Measurements from ENCODE around the gene TUBG2. TPM values are rescaled to one million over a fixed set of nuclear protein-coding genes. Genes with fewer than 3 reads are reported as not detected.

The TUBG2 gene
- total RNA-seq, 4 donors from 2014 or later = 16.5 to 27.9 (median 20.0) TPM

GRCh38 chr17:42704837-42705494, 45.9 kb downstream of the TUBG2 start:
- DNase-seq (ENCODE audit: low spot score) (no peak), ATAC-seq (ENCODE audit: low FRiP score) (no peak)
- TF ChIP-seq CTCF (IDR thresholded peaks at IDR 0.05) = no peak

- ATAC-seq (ENCODE audit: low FRiP score) = no peak
- DNase-seq (ENCODE audit: low spot score) = no peak
- TF ChIP-seq CTCF (IDR thresholded peaks at IDR 0.05) = no peak
These were observed 47.6 kb downstream of the TUBG2 start for GRCh38 chr17:42706732-42707131.

DNA sequence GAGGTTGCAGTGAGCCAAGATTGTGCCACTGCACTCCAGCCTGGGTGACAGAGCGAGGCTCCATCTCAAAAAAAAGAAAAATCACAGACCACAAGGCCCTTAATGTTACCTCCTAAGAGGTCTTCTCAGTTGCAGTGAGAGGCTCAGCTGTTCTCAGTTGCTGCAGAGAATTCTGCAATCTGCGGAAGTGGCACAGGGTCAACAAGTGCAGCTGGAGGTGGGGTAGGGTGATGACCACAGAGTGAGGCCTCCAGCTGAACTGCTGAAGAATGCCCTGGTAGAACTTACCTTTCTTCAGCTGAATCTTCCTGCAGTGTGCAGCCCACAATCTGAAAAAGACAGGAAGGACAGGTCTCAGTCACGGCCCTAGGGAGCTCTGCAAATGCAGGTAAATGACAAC, 49.5 kb downstream of the TUBG2 start:
- ATAC-seq (ENCODE audit: low FRiP score) (no peak), DNase-seq (ENCODE audit: low spot score) (no peak)
- no peak for TF ChIP-seq CTCF (IDR thresholded peaks at IDR 0.05)

GRCh38 chr17:42709561-42709960, 50.5 kb downstream of the TUBG2 start:
- ATAC-seq (ENCODE audit: low FRiP score) (no peak), DNase-seq (ENCODE audit: low spot score) (no peak)
- TF ChIP-seq CTCF (IDR thresholded peaks at IDR 0.05) = no peak

Small RNA genes lying within 50 kb of the gene (small RNA-seq; reads per million reads assigned to genes)
- not detected for gene MIR6780A

Other genes starting within 250 kb of the TUBG2 start
- 100 to 1,000 TPM; 479 to 598 (median 526) TPM for gene CAVIN1, start 236.0 kb upstream of the TUBG2 start, total RNA-seq
- gene ATP6V0A1, start 200.4 kb upstream of the TUBG2 start, total RNA-seq = 100 to 1,000 TPM in 1 of 4 donors, 10 to 100 TPM in 3; 76.7 to 106 (median 89.2) TPM
- gene NAGLU, start 123.0 kb upstream of the TUBG2 start, total RNA-seq = 10 to 100 TPM; 48.5 to 80.9 (median 57.3) TPM
- gene HSD17B1, start 106.4 kb upstream of the TUBG2 start, total RNA-seq = 1 to 10 TPM; 1.6 to 8.7 (median 3.4) TPM
- 10 to 100 TPM; 21.8 to 33.5 (median 26.2) TPM for gene COASY, start 97.1 kb upstream of the TUBG2 start, total RNA-seq
- gene MLX, start 92.2 kb upstream of the TUBG2 start, total RNA-seq = 10 to 100 TPM; 41.8 to 53.0 (median 50.3) TPM
- 1 to 10 TPM; 1.7 to 4.7 (median 3.3) TPM for gene PSMC3IP, start 81.6 kb upstream of the TUBG2 start, total RNA-seq
- 10 to 100 TPM; 37.0 to 70.3 (median 55.5) TPM for gene RETREG3, start 49.9 kb upstream of the TUBG2 start, total RNA-seq
- 10 to 100 TPM; 19.8 to 45.8 (median 27.1) TPM for gene TUBG1, start 49.6 kb upstream of the TUBG2 start, total RNA-seq
- gene PLEKHH3, start 17.7 kb downstream of the TUBG2 start, total RNA-seq = 10 to 100 TPM in 3 of 4 donors, 1 to 10 TPM in 1; 3.8 to 29.6 (median 12.1) TPM
- 1 to 10 TPM in 3 of 4 donors, not detected in 1; 1.3 to 3.0 (median 1.9) TPM for gene CCR10, start 22.6 kb downstream of the TUBG2 start, total RNA-seq
- 1 to 10 TPM; 1.8 to 9.0 (median 4.2) TPM for gene CNTNAP1, start 23.2 kb downstream of the TUBG2 start, total RNA-seq
- 10 to 100 TPM; 42.0 to 91.1 (median 50.9) TPM for gene EZH1, start 85.8 kb downstream of the TUBG2 start, total RNA-seq
- gene RAMP2, start 101.9 kb downstream of the TUBG2 start, total RNA-seq = 10 to 100 TPM; 51.3 to 90.6 (median 68.1) TPM
- 10 to 100 TPM; 44.3 to 53.4 (median 48.4) TPM for gene VPS25, start 114.2 kb downstream of the TUBG2 start, total RNA-seq
- 1 to 10 TPM in 2 of 4 donors, under 1 TPM in 2; 0.50 to 3.9 (median 1.4) TPM for gene WNK4, start 121.3 kb downstream of the TUBG2 start, total RNA-seq
- 10 to 100 TPM; 39.9 to 82.7 (median 71.2) TPM for gene COA3, start 139.4 kb downstream of the TUBG2 start, total RNA-seq
- gene CNTD1, start 139.6 kb downstream of the TUBG2 start, total RNA-seq = 1 to 10 TPM in 1 of 4 donors, under 1 TPM in 1, not detected in 2; 0.09 to 2.9 TPM
- gene BECN1, start 165.0 kb downstream of the TUBG2 start, total RNA-seq = 100 to 1,000 TPM in 1 of 4 donors, 10 to 100 TPM in 3; 75.0 to 118 (median 88.7) TPM
- 100 to 1,000 TPM in 1 of 4 donors, 10 to 100 TPM in 3; 72.1 to 122 (median 77.8) TPM for gene PSME3, start 174.1 kb downstream of the TUBG2 start, total RNA-seq
- 10 to 100 TPM in 1 of 4 donors, 1 to 10 TPM in 3; 3.2 to 12.5 (median 5.4) TPM for gene AOC2, start 185.3 kb downstream of the TUBG2 start, total RNA-seq
- 100 to 1,000 TPM; 106 to 221 (median 175) TPM for gene AOC3, start 191.9 kb downstream of the TUBG2 start, total RNA-seq
- not detected for gene G6PC1, start 241.5 kb downstream of the TUBG2 start, total RNA-seq

All from omental fat pad (tissue), 4 donors.